IMR-90 (cell line): ENCODE results near the gene JPH4. TPM values are rescaled to one million over a fixed set of nuclear protein-coding genes. Genes with fewer than 3 reads are reported as not detected.

Source experiments
- ATAC-seq: fragments of 200-7000 bp; cut with Tn5 transposase; 2 replicates; pipeline ENCODE4 v1.9.1; 2020; ENCODE audit warnings: low read depth, mild to moderate bottlenecking, moderate library complexity
- BruUV-seq: library from RNA; stranded (reverse); fragments of 400-500 nt; replicated peaks from 2 replicates; lab custom pipeline; 2021; lab: Mats Ljungman, UMichigan
- CTCF ChIA-PET: fragments of 300-600 bp; formaldehyde crosslinking; extraction: SDS; loops from one replicate; lab custom pipeline; 2021; ENCODE audit warnings: antibody characterized with exemption; lab: Yijun Ruan, JAX
- POLR2A ChIA-PET: fragments of 300-600 bp; sonication (Branson Sonifier 250); formaldehyde crosslinking; loops from one replicate; lab custom pipeline; 2022; ENCODE audit warnings: antibody characterized with exemption; ENCODE audit not compliant: unreplicated experiment; lab: Charles Lee
- DNase-seq: peaks from one replicate; pipeline ENCODE4 v3.0.0; 2013
- H2AFZ ChIP-seq: replicated peaks from 2 replicates; pipeline ENCODE3; 2013; ENCODE audit warnings: low read length, mild to moderate bottlenecking; ENCODE audit not compliant: poor library complexity
- H2AK5ac ChIP-seq: 2 replicates; pipeline ENCODE4 v1.6.1; 2013; ENCODE audit warnings: low read depth, low read length, inconsistent platforms
- H2AK9ac ChIP-seq: replicated peaks from 2 replicates; pipeline ENCODE3; 2013; ENCODE audit warnings: mild to moderate bottlenecking, low read depth, low read length, moderate library complexity; ENCODE audit not compliant: poor library complexity
- H2BK120ac ChIP-seq: 2 replicates; pipeline ENCODE4 v1.6.1; 2013; ENCODE audit warnings: low read depth, low read length, inconsistent platforms
- H2BK15ac ChIP-seq: 3 replicates; pipeline ENCODE4 v1.6.1; 2013; ENCODE audit warnings: low read depth, low read length, inconsistent platforms
- H2BK20ac ChIP-seq: 2 replicates; pipeline ENCODE4 v1.6.1; 2013; ENCODE audit warnings: low read depth, mild to moderate bottlenecking, inconsistent platforms, low read length, moderate library complexity
- H2BK5ac ChIP-seq: 2 replicates; pipeline ENCODE4 v1.6.1; 2013; ENCODE audit warnings: mild to moderate bottlenecking, low read depth, low read length, inconsistent platforms; ENCODE audit not compliant: poor library complexity, severe bottlenecking
- H3K14ac ChIP-seq: replicated peaks from 2 replicates; pipeline ENCODE4 v1.6.1; 2013; ENCODE audit warnings: low read depth, low read length, inconsistent platforms
- H3K18ac ChIP-seq: 2 replicates; pipeline ENCODE4 v1.6.1; 2013; ENCODE audit warnings: low read depth, low read length, control low read depth
- H3K23ac ChIP-seq: 2 replicates; pipeline ENCODE4 v1.6.1; 2013; ENCODE audit warnings: low read depth, low read length, inconsistent platforms
- H3K27ac ChIP-seq: 2 replicates; pipeline ENCODE4 v1.5.1; 2013; ENCODE audit warnings: mild to moderate bottlenecking, control low read depth, low read length; ENCODE audit not compliant: insufficient read depth
- H3K27me3 ChIP-seq: 2 replicates; pipeline ENCODE4 v1.6.1; 2013; ENCODE audit warnings: low read length; ENCODE audit not compliant: control insufficient read depth, insufficient read depth
- H3K36me3 ChIP-seq: 2 replicates; pipeline ENCODE4 v1.6.1; 2013; ENCODE audit warnings: low read length, mixed read lengths; ENCODE audit not compliant: control insufficient read depth, insufficient read depth
- H3K4ac ChIP-seq: 2 replicates; pipeline ENCODE4 v1.6.1; 2013; ENCODE audit warnings: low read depth, low read length, inconsistent platforms
- H3K4me1 ChIP-seq: 2 replicates; pipeline ENCODE4 v1.6.1; 2013; ENCODE audit warnings: low read length, mixed read lengths; ENCODE audit not compliant: control insufficient read depth, insufficient read depth
- H3K4me2 ChIP-seq: 2 replicates; pipeline ENCODE4 v1.6.1; 2013; ENCODE audit warnings: low read depth, mild to moderate bottlenecking, control low read depth, low read length, moderate library complexity
- H3K4me3 ChIP-seq: 2 replicates; pipeline ENCODE4 v1.5.1; 2013; ENCODE audit warnings: low read depth, mild to moderate bottlenecking, control low read depth, low read length, moderate library complexity; ENCODE audit not compliant: insufficient read depth
- H3K56ac ChIP-seq: 2 replicates; pipeline ENCODE4 v1.6.1; 2013; ENCODE audit warnings: low read length, inconsistent platforms; ENCODE audit not compliant: insufficient read depth; ENCODE audit errors: extremely low read depth
- H3K79me1 ChIP-seq, 2 experiments: 2 replicates each; pipeline ENCODE4 v1.6.1; 2013; ENCODE audit warnings: low read length in 2 of 2, inconsistent platforms in 1 of 2, low read depth in 1 of 2
- H3K9ac ChIP-seq: 2 replicates; pipeline ENCODE4 v1.6.1; 2013; ENCODE audit warnings: low read depth, low read length, control low read depth
- H3K9me1 ChIP-seq: 2 replicates; pipeline ENCODE4 v1.6.1; 2013; ENCODE audit warnings: low read length, inconsistent platforms; ENCODE audit not compliant: insufficient read depth
- H3K9me3 ChIP-seq: 2 replicates; pipeline ENCODE4 v1.6.1; 2013; ENCODE audit warnings: low read length; ENCODE audit not compliant: control insufficient read depth, insufficient read depth
- H4K20me1 ChIP-seq: 2 replicates; pipeline ENCODE4 v1.6.1; 2013; ENCODE audit warnings: low read length, inconsistent platforms; ENCODE audit not compliant: insufficient read depth
- H4K5ac ChIP-seq: 2 replicates; pipeline ENCODE4 v1.6.1; 2013; ENCODE audit warnings: mild to moderate bottlenecking, low read depth, low read length, control low read depth
- H4K8ac ChIP-seq, 2 experiments: 2 replicates each; pipeline ENCODE4 v1.6.1; 2013; ENCODE audit warnings: low read depth in 2 of 2, low read length in 2 of 2, control low read depth in 1 of 2, inconsistent platforms in 1 of 2
- H4K91ac ChIP-seq: 2 replicates; pipeline ENCODE4 v1.6.1; 2013; ENCODE audit warnings: low read depth, low read length, inconsistent platforms; ENCODE audit not compliant: insufficient read depth
- CTCF ChIP-seq: conservative IDR thresholded peaks from 2 replicates; pipeline ENCODE4 v1.5.1; 2012; ENCODE audit warnings: mild to moderate bottlenecking, low read depth, low read length, improper control_type of control experiment
- NFE2L2 ChIP-seq: fragments of 150-350 bp; IDR thresholded peaks from 2 replicates; pipeline ENCODE4 v1.6.1; 2016; ENCODE audit warnings: low read depth, mild to moderate bottlenecking, low read length
- POLR2A ChIP-seq: IDR thresholded peaks from 2 replicates; pipeline ENCODE4 v1.6.1; 2012; ENCODE audit warnings: mild to moderate bottlenecking, low read depth, low read length
- SMC3 ChIP-seq: fragments of 150-350 bp; IDR thresholded peaks from 2 replicates; pipeline ENCODE4 v1.6.1; 2016; ENCODE audit warnings: low read depth, mild to moderate bottlenecking, antibody characterized with exemption, low read length, moderate library complexity
- WGBS, 2 experiments: methylation state at CpG; one replicate each; pipeline versions ENCODE4 v1.1.5 to v1.1.7; 2013; ENCODE audit warnings: missing lambda C conversion rate in 2 of 2; ENCODE audit not compliant: insufficient read length in 1 of 2; ENCODE audit errors: extremely low coverage in 2 of 2; 5-methylcytosine and 5-hydroxymethylcytosine counted together
- dilution Hi-C: fragments of 300-500 bp; cut with HindIII; formaldehyde crosslinking; loops from one replicate; pipeline ENCODE4 v1.14.3; 2018; ENCODE audit warnings: low sequenced_read_pairs; ENCODE audit not compliant: unreplicated experiment
- in situ Hi-C: fragments of 300-500 bp; cut with MboI; formaldehyde crosslinking; loops from 3 replicates; pipeline ENCODE4 v1.14.3; 2019; ENCODE audit warnings: low sequenced_read_pairs, inconsistent platforms, mixed read lengths
- intact Hi-C: fragments of 100-400 bp; cut with micrococcal nuclease; formaldehyde crosslinking; loops from 2 replicates; pipeline ENCODE4 v1.10.0; 2022
- polyA plus RNA-seq, 3 experiments: library from polyadenylated mRNA; depleted of rRNA; stranded (reverse); fragments of >200 nt; gene quantifications; 2 replicates each; pipeline ENCODE4 v1.2.3, GENCODE V29; 2012; ENCODE audit warnings: low replicate concordance in 1 of 3
- total RNA-seq: library from RNA; depleted of rRNA; stranded (reverse); fragments of >200 nt; gene quantifications from 2 replicates; pipeline ENCODE4 v1.2.3, GENCODE V29; 2012

JPH4 gene
- total and polyA plus RNA-seq, 2 of the 4 experiments (the other 2 are of a cell fraction): not detected

- no peak overlapping the region for H3K56ac ChIP-seq
- no peak overlapping the region for H3K4me2 ChIP-seq
- no peak overlapping the region for H4K5ac ChIP-seq
- H3K23ac ChIP-seq: no peak overlapping the region
- H2AK5ac ChIP-seq: no peak overlapping the region
- TF ChIP-seq POLR2A: no peak
- TF ChIP-seq SMC3: no peak
- TF ChIP-seq NFE2L2: no peak
- TF ChIP-seq CTCF: no peak
- no peak overlapping the region for H3K27ac ChIP-seq
- no peak overlapping the region for H3K18ac ChIP-seq
- H2BK120ac ChIP-seq: no peak overlapping the region
- H3K9me1 ChIP-seq: no peaks in the 10 kb centered on the region
- H2BK15ac ChIP-seq: no peak overlapping the region
- no peak for ATAC-seq
- CTCF ChIA-PET: interaction anchor here (0.6 to 2.9 kb wide), 2 partner anchors 20 to 96 kb away, joined by 3 to 8 read pairs; no protein-coding TSS in a partner anchor
- H4K91ac ChIP-seq: no peak overlapping the region
- H3K27me3 ChIP-seq: peaks cover 3% of the 10 kb centered on the region
- dilution Hi-C loops (no loop called here), in situ Hi-C loops (no loop called here), intact Hi-C loops (no loop called here)
- no peaks in the 10 kb centered on the region for H3K9me3 ChIP-seq
- no peak overlapping the region for H2AK9ac ChIP-seq
- no peak overlapping the region for H3K14ac ChIP-seq
- no TSS peak for BruUV-seq
- H3K36me3 ChIP-seq: no peaks in the 10 kb centered on the region
- no peak overlapping the region for H2BK20ac ChIP-seq
- no peak overlapping the region for H3K4ac ChIP-seq
- DNase-seq: no peak
- no peaks in the 10 kb centered on the region for H3K79me1 ChIP-seq
- H3K4me3 ChIP-seq: no peak overlapping the region
- POLR2A ChIA-PET: no interaction called here
- 34% methylated on average over 3 of the region's 4 CpGs; no CpG with 5 or more reads in 1 of the 2 experiments for WGBS, 2 experiments
- no peak overlapping the region for H2BK5ac ChIP-seq
- H3K9ac ChIP-seq: no peak overlapping the region
- H4K8ac ChIP-seq: no peak overlapping the region
- H3K4me1 ChIP-seq: no peaks in the 10 kb centered on the region
- H2AFZ ChIP-seq: no peak overlapping the region
- H4K20me1 ChIP-seq: no peaks in the 10 kb centered on the region
These were observed 33.8 kb upstream of the JPH4 start for GRCh38 chr14:23612354-23612732.
